Islet precursor cell (in vitro differentiated cells): ENCODE measurements around the gene ARHGAP30.

Experiments
- DNase-seq: peaks from one replicate; pipeline ENCODE4 v3.0.0-alpha.2; 2018

ARHGAP30 gene

GRCh38 chr1:161009602-161010211 is 60.0 kb downstream of the ARHGAP30 start:
- DNase-seq = no peak

- DNase-seq = no peak
These were observed 60.7 kb downstream of the ARHGAP30 start for GRCh38 chr1:161008869-161009510.

DNA sequence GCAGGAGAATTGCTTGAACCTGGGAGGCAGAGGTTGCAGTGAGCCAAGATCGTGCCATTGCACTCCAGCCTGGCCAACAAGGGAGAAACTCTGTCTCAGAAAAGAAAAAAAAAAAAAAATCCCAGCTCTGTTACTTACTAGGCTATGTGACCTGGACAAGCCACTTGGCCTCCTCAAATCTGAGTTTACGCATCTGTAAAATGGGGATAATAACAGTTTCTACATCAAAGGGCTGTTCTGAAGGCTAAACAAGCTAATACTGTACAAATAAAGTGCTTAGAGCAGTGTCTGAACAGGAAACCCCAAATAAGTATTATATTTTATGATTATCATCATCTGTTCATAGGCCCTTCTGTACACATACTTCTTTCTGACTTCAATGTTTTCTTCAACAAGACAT is 62.3 kb downstream of the ARHGAP30 start:
- no peak for DNase-seq

DNA sequence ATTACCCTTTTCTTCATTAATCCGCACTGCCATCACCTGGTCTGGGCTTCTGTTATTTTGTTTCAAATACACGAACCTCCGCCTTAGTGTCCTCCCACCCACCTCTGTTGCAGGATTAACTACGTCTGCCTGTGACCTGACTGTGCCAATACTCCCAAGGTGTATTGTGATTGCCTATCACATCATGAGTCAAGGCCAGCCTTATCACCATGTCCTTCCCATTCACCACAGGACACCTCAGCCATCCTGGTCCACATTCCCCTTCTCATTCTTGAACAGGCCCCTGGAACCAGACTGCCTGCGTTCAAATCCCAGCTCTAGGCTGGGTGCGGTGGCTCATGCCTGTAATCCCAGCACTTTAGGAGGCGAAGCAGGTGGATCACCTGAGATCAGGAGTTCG is 63.1 kb downstream of the ARHGAP30 start:
- DNase-seq = no peak

- DNase-seq = no peak
These were observed 68.2 kb downstream of the ARHGAP30 start for GRCh38 chr1:161001525-161001924.

DNA sequence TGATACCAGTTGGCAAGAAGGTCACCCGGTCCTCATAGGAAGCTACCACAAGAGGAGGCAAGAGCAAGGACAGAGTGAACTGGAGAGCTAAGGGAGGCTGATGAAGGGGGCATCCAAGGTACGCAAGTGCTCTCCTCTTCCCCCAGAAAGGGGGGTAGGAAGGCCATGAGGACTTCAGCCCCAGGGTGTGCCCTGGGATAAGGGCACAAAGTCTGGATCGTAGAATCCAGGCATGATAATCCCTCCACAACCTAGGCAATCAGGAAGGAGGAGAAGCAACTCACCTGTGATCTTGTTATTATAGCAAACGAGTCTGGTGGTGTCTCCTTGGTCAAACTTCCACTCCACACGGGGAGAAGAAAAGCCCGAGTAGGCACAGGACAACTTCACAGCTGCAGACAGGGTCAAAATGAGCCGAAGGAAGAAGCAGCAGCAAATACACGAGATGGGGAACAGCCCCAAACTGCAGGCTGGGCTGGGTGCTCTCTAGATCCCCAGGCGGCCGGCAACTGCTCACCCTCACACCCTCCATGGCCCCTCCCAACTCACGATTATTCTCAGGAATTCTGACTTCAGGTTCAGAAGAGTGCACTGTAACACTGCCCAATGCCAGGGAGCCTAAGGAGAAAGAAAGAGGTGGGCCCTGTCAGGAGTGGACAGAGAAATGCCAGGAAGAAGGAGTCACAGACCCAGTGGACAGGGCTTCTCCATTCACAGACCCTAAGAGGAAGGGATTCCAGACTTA is 68.8 kb downstream of the ARHGAP30 start:
- no peak for DNase-seq

- DNase-seq = no peak
These were observed 70.3 kb downstream of the ARHGAP30 start for GRCh38 chr1:160999376-160999775.

GRCh38 chr1:160997323-160998038 is 72.2 kb downstream of the ARHGAP30 start:
- peak; percentile 90 for DNase-seq
